SKM-1 (cell line): ENCODE data around the gene PADI2.
"Not testable (repeated sequence)": the region's sequence is repeated elsewhere in the genome, so short reads cannot be mapped to it uniquely, and the experiment has no call there.

Source experiments
- DNase-seq: peaks from one replicate; lab custom pipeline; 2025; ENCODE audit not compliant: unreplicated experiment; lab: John Stamatoyannopoulos, UW

Gene PADI2

GRCh38 chr1:17086751-17087150, 32.5 kb downstream of the PADI2 start:
- no peak for DNase-seq

GRCh38 chr1:17084787-17085186, 34.5 kb downstream of the PADI2 start:
- no peak for DNase-seq

GRCh38 chr1:17082761-17083160, 36.5 kb downstream of the PADI2 start:
- no peak for DNase-seq

- no peak for DNase-seq
These were observed 37.8 kb downstream of the PADI2 start for GRCh38 chr1:17081439-17081838.

- no peak for DNase-seq
These were observed 38.4 kb downstream of the PADI2 start for GRCh38 chr1:17080880-17081279.

GRCh38 chr1:17080085-17080759, 39.0 kb downstream of the PADI2 start:
- no peak for DNase-seq

- no peak for DNase-seq
These were observed 40.0 kb downstream of the PADI2 start for GRCh38 chr1:17078991-17079868.

GRCh38 chr1:17075470-17076255, 43.6 kb downstream of the PADI2 start:
- DNase-seq = peak; percentile 68

- no peak for DNase-seq
These were observed 47.5 kb downstream of the PADI2 start for GRCh38 chr1:17071794-17072193.

GRCh38 chr1:17070163-17070525, 49.1 kb downstream of the PADI2 start:
- no peak for DNase-seq

- DNase-seq = no peak
These were observed 49.6 kb downstream of the PADI2 start for GRCh38 chr1:17069452-17070162.

GRCh38 chr1:17068789-17069188, 50.5 kb downstream of the PADI2 start:
- no peak for DNase-seq

GRCh38 chr1:17067465-17068240, 51.6 kb downstream of the PADI2 start:
- no peak for DNase-seq

GRCh38 chr1:17067069-17067426, 52.2 kb downstream of the PADI2 start:
- peak; percentile 67 for DNase-seq

GRCh38 chr1:17066361-17067068, 52.7 kb downstream of the PADI2 start:
- peak; percentile 87 for DNase-seq

GRCh38 chr1:17065666-17066065, 53.6 kb downstream of the PADI2 start:
- DNase-seq = no peak

- not testable (repeated sequence) for DNase-seq
These were observed 56.5 kb downstream of the PADI2 start for GRCh38 chr1:17062751-17063150.

GRCh38 chr1:17061892-17062291, 57.4 kb downstream of the PADI2 start:
- no peak for DNase-seq

- DNase-seq = no peak
These were observed 57.8 kb downstream of the PADI2 start for GRCh38 chr1:17061486-17061885.

GRCh38 chr1:17060306-17060749, 58.9 kb downstream of the PADI2 start:
- peak; percentile 75 for DNase-seq
